Endothelial cell of umbilical vein (primary cell): Measurements from ENCODE around the gene SYCP3. TPM values are rescaled to one million over a fixed set of nuclear protein-coding genes. Genes with fewer than 3 reads are reported as not detected.

Experiments used
- BruUV-seq: library from RNA; stranded (reverse); fragments of 400-500 nt; replicated peaks from 2 replicates; lab custom pipeline; 2021; lab: Mats Ljungman, UMichigan
- CTCF ChIA-PET: fragments of 300-600, 350-600 bp; sonication (Branson Sonifier 250); formaldehyde crosslinking; loops from one replicate; lab custom pipeline; 2021; ENCODE audit warnings: antibody characterized with exemption, inconsistent platforms; lab: Charles Lee
- POLR2A ChIA-PET: fragments of 300-600, 350-600 bp; sonication (Branson Sonifier 250); formaldehyde crosslinking; loops from one replicate; lab custom pipeline; 2021; ENCODE audit warnings: antibody characterized with exemption, inconsistent platforms; lab: Charles Lee
- DNase-seq: peaks from one replicate; pipeline ENCODE4 v3.0.0-alpha.2; 2011; ENCODE audit warnings: low read depth, low spot score
- FAIRE-seq: peaks from 2 replicates; lab custom pipeline; 2011; peaks lifted over from hg19 to GRCh38; lab: Jason Lieb, UNC
- H2AFZ ChIP-seq: 2 replicates; pipeline ENCODE4 v1.6.0; 2012; ENCODE audit warnings: low read depth, low read length, control low read depth, inconsistent platforms
- H3K27ac ChIP-seq: 2 replicates; pipeline ENCODE4 v1.5.1; 2011; ENCODE audit warnings: low read depth, mild to moderate bottlenecking, control low read depth, low read length, moderate library complexity; ENCODE audit not compliant: insufficient read depth
- H3K27me3 ChIP-seq, 2 experiments: 2 replicates each; pipeline versions ENCODE4 v1.6.0 to v1.6.1; 2011; ENCODE audit warnings: low read length in 2 of 2, mixed read lengths in 1 of 2; ENCODE audit not compliant: control insufficient read depth in 2 of 2, insufficient read depth in 2 of 2
- H3K36me3 ChIP-seq, 2 experiments: 2 replicates in 1 of 2; 3 replicates in 1 of 2; pipeline ENCODE4 v1.5.1; 2011; ENCODE audit warnings: low read length in 2 of 2, mild to moderate bottlenecking in 1 of 2, moderate library complexity in 1 of 2; ENCODE audit not compliant: control insufficient read depth in 2 of 2, insufficient read depth in 2 of 2; ENCODE audit errors: extremely low read depth in 1 of 2
- H3K4me1 ChIP-seq: 3 replicates; pipeline ENCODE4 v1.5.1; 2011; ENCODE audit warnings: mild to moderate bottlenecking, low read length; ENCODE audit not compliant: control insufficient read depth, insufficient read depth; ENCODE audit errors: extremely low read depth
- H3K4me2 ChIP-seq: 2 replicates; pipeline ENCODE4 v1.6.1; 2011; ENCODE audit warnings: low read length, control low read depth, mixed read lengths; ENCODE audit not compliant: insufficient read depth
- H3K4me3 ChIP-seq, 3 experiments: fragments of 200-600 bp in 1 of 3; sonication (generic), shearing (Covaris generic) in 1 of 3; replicated peaks in 1 of 3; 2 replicates each; pipeline ENCODE4 v1.5.1; 2011 to 2016; ENCODE audit warnings: control low read depth in 3 of 3, low read length in 3 of 3, mild to moderate bottlenecking in 2 of 3, inconsistent platforms in 1 of 3, low read depth in 1 of 3, moderate library complexity in 1 of 3; ENCODE audit not compliant: insufficient read depth in 1 of 3
- H3K79me2 ChIP-seq: 2 replicates; pipeline ENCODE4 v1.6.0; 2012; ENCODE audit warnings: low read length, inconsistent platforms; ENCODE audit not compliant: control insufficient read depth, insufficient read depth
- H3K9ac ChIP-seq: replicated peaks from 2 replicates; pipeline ENCODE3; 2011; ENCODE audit warnings: low read length, control low read depth; ENCODE audit not compliant: insufficient read depth; ENCODE audit errors: extremely low read depth
- H3K9me1 ChIP-seq: replicated peaks from 3 replicates; pipeline ENCODE4 v1.6.0; 2011; ENCODE audit warnings: mild to moderate bottlenecking, low read length; ENCODE audit not compliant: control insufficient read depth, insufficient read depth; ENCODE audit errors: extremely low read depth
- H3K9me3 ChIP-seq: replicated peaks from 2 replicates; pipeline ENCODE4 v1.5.1; 2012; ENCODE audit warnings: low read length, inconsistent platforms; ENCODE audit not compliant: control insufficient read depth, insufficient read depth
- H4K20me1 ChIP-seq: replicated peaks from 2 replicates; pipeline ENCODE3; 2011; ENCODE audit warnings: mild to moderate bottlenecking, low read length; ENCODE audit not compliant: control insufficient read depth, insufficient read depth; ENCODE audit errors: extremely low read depth
- EZH2 ChIP-seq: IDR thresholded peaks from 2 replicates; pipeline ENCODE4 v1.6.1; 2012; ENCODE audit warnings: borderline replicate concordance, low read depth, mild to moderate bottlenecking, moderate library complexity, low read length, inconsistent platforms; ENCODE audit not compliant: severe bottlenecking
- FOS ChIP-seq: IDR thresholded peaks from 2 replicates; pipeline ENCODE4 v1.6.1; 2011; ENCODE audit warnings: mild to moderate bottlenecking, low read length, moderate library complexity, borderline replicate concordance; ENCODE audit not compliant: insufficient read depth
- GATA2 ChIP-seq: IDR thresholded peaks from 2 replicates; pipeline ENCODE4 v1.7.0; 2011; ENCODE audit warnings: low read depth, mild to moderate bottlenecking, moderate library complexity, mixed read lengths, low read length; ENCODE audit not compliant: insufficient read length, insufficient read depth
- JUN ChIP-seq: IDR thresholded peaks from 2 replicates; pipeline ENCODE4 v1.6.1; 2011; ENCODE audit warnings: borderline replicate concordance, low read depth; ENCODE audit not compliant: insufficient read length, insufficient read depth
- MYC ChIP-seq: IDR thresholded peaks from one replicate; pipeline ENCODE4 v1.6.1; 2011; ENCODE audit warnings: mild to moderate bottlenecking, low read depth, low read length
- POLR2A ChIP-seq: IDR thresholded peaks from 2 replicates; pipeline ENCODE4 v1.6.1; 2012; ENCODE audit warnings: low read depth, mild to moderate bottlenecking, control low read depth, low read length
- POLR2AphosphoS5 ChIP-seq: IDR thresholded peaks from 2 replicates; pipeline ENCODE4 v1.6.1; 2012; ENCODE audit warnings: low read depth, mild to moderate bottlenecking, control low read depth, low read length, moderate library complexity; ENCODE audit not compliant: insufficient read depth
- dilution Hi-C: fragments of 300-500 bp; cut with MboI; formaldehyde crosslinking; loops from one replicate; pipeline ENCODE4 v1.15.0; 2019; ENCODE audit warnings: low sequenced_read_pairs; ENCODE audit not compliant: extremely low pct_ligation_motif_present
- intact Hi-C: fragments of 100-400 bp; cut with micrococcal nuclease; formaldehyde crosslinking; loops from one replicate; pipeline ENCODE4 v1.10.0; 2022
- polyA plus RNA-seq, 4 experiments: library from polyadenylated mRNA; depleted of rRNA in 3 of 4; stranded (reverse) in 3 of 4; unstranded in 1 of 4; fragments of >200 nt; gene quantifications; 2 replicates each; pipeline versions ENCODE4 v1.2.1 to v1.2.3, GENCODE V29; 2011 to 2012; ENCODE audit warnings: missing spikeins in 1 of 4
- small RNA-seq: library from RNA; depleted of rRNA; stranded (forward); fragments of <200 nt; gene quantifications from one replicate; pipeline ENCODE3, GENCODE V24; 2012; ENCODE audit warnings: low replicate concordance, low read depth; ENCODE audit not compliant: insufficient read depth, insufficient read length
- total RNA-seq: library from RNA; stranded (reverse); gene quantifications from 2 replicates; pipeline ENCODE4 v1.2.3, GENCODE V29; 2021
- TF ChIP-seq, protein P1 (sequence below), 2 donors: IDR thresholded peaks; 1 replicate in 1 of 2; 2 replicates in 1 of 2; pipeline ENCODE4 v1.5.1; 2011; ENCODE audit warnings: low read length in 2 of 2, mild to moderate bottlenecking in 2 of 2, moderate library complexity in 2 of 2, control low read depth in 1 of 2, inconsistent platforms in 1 of 2, low read depth in 1 of 2; ENCODE audit not compliant: insufficient read depth in 1 of 2; ENCODE audit errors: extremely low read depth in 1 of 2
- TF ChIP-seq, protein P2 (sequence below): IDR thresholded peaks from 2 replicates; pipeline ENCODE4 v1.6.1; 2011; ENCODE audit not compliant: insufficient read depth, insufficient read length

SYCP3 gene
- total and polyA plus RNA-seq, 2 donors (not counting 3 experiments of a cell fraction or from before 2014, with no cell fraction given) = 0.29 TPM; not detected in 1

DNA sequence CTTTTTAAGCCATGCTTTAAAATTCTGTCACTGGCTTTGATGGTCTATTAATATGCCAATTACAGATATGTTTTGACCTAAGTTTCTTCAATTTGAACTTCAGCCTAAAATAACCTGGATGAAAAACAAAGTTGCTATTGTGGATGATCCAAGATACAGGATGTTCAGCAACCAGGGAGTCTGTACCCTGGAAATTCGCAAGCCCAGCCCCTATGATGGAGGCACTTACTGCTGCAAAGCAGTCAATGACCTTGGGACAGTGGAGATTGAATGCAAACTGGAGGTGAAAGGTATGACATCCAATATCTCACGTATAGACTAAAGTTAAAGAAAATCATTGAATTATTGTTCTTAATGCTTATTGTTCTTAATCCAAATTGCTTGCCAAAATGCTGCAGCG is 59.0 kb downstream of the SYCP3 start:
- FAIRE-seq (no peak), DNase-seq (no peak)
- ChIA-PET CTCF (no interaction called here), POLR2A (no interaction called here)
- Histone ChIP-seq H3K27ac (no peak overlapping the region), H3K9ac (no peak overlapping the region), H3K79me2 (no peaks in the 10 kb centered on the region), H3K27me3 (peaks cover 0 to 9% of the 10 kb centered on the region in 2 experiments), H3K9me3 (no peaks in the 10 kb centered on the region), H3K9me1 (no peaks in the 10 kb centered on the region), H3K36me3 (no peaks in the 10 kb centered on the region), H2AFZ (no peak overlapping the region), H4K20me1 (no peaks in the 10 kb centered on the region), H3K4me3 (no peak overlapping the region), H3K4me2 (no peak overlapping the region), H3K4me1 (no peaks in the 10 kb centered on the region)
- TF ChIP-seq POLR2AphosphoS5 = no peak
- TF ChIP-seq, protein P1, sequence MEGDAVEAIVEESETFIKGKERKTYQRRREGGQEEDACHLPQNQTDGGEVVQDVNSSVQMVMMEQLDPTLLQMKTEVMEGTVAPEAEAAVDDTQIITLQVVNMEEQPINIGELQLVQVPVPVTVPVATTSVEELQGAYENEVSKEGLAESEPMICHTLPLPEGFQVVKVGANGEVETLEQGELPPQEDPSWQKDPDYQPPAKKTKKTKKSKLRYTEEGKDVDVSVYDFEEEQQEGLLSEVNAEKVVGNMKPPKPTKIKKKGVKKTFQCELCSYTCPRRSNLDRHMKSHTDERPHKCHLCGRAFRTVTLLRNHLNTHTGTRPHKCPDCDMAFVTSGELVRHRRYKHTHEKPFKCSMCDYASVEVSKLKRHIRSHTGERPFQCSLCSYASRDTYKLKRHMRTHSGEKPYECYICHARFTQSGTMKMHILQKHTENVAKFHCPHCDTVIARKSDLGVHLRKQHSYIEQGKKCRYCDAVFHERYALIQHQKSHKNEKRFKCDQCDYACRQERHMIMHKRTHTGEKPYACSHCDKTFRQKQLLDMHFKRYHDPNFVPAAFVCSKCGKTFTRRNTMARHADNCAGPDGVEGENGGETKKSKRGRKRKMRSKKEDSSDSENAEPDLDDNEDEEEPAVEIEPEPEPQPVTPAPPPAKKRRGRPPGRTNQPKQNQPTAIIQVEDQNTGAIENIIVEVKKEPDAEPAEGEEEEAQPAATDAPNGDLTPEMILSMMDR (IDR thresholded peaks at IDR 0.05; ENCODE audit: extremely low read depth in 1 of 2, insufficient read depth in 1 of 2, low read depth in 1 of 2, low read length in 2 of 2) = no peak
- no peak for TF ChIP-seq GATA2
- TF ChIP-seq, protein P2, sequence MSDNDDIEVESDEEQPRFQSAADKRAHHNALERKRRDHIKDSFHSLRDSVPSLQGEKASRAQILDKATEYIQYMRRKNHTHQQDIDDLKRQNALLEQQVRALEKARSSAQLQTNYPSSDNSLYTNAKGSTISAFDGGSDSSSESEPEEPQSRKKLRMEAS = no peak
- no peak for TF ChIP-seq EZH2
- TF ChIP-seq JUN = no peak
- no peak for TF ChIP-seq MYC
- no peak for TF ChIP-seq POLR2A
- no peak for TF ChIP-seq FOS
- BruUV-seq = no TSS peak
- dilution Hi-C loops = no loop called here
- intact Hi-C loops = no loop called here

Small RNA genes within 50 kb of the gene (small RNA-seq; reads per million reads assigned to genes)
- not detected for gene RNA5SP368
- not detected for gene RNU6-101P
- not detected for gene RNY1P16

Other genes with a start within 250 kb of the SYCP3 start
- not detected in 2 replicates for gene MYBPC1, start 144.5 kb downstream of the SYCP3 start, total RNA-seq
- gene MYBPC1, start 144.5 kb downstream of the SYCP3 start, polyA plus RNA-seq = not detected in 2 replicates
- gene CHPT1, start 41.8 kb downstream of the SYCP3 start, total RNA-seq = 19.3 and 25.3 TPM in 2 replicates
- 12.1 and 12.5 TPM in 2 replicates for gene CHPT1, start 41.8 kb downstream of the SYCP3 start, polyA plus RNA-seq
- gene GNPTAB, start 91.5 kb upstream of the SYCP3 start, total RNA-seq = 39.2 and 39.5 TPM in 2 replicates
- 14.7 and 15.6 TPM in 2 replicates for gene GNPTAB, start 91.5 kb upstream of the SYCP3 start, polyA plus RNA-seq
- 42.4 and 46.3 TPM in 2 replicates for gene DRAM1, start 138.1 kb upstream of the SYCP3 start, total RNA-seq
- 24.6 and 26.3 TPM in 2 replicates for gene DRAM1, start 138.1 kb upstream of the SYCP3 start, polyA plus RNA-seq